ENCODE results near the gene GRHPR.
A peak's percentile ranks its signal among the peaks of the same experiment; 100 is the strongest.
"Not testable (repeated sequence)": the region's sequence is repeated elsewhere in the genome, so short reads cannot be mapped to it uniquely, and the experiment has no call there.

GRHPR gene

DNA sequence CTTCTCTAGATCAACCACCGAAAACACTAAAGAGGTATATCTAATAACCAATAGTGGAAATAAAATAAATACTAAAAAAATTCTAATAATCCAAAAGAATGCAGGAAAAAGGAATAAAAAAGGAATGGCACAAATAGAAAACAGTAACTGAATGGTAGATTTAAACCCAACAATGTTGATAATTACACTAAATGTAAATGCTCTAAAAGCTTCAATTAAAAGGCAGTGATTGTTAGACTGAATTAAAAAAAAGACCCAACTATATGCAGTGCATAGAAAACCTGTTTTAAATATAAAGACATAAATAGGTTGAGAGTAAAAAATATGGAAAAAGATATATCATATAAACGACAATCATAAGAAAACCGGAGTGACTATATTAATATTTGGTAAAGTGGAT is 51.9 kb downstream of the GRHPR start:
- TF ChIP-seq, protein P1, sequence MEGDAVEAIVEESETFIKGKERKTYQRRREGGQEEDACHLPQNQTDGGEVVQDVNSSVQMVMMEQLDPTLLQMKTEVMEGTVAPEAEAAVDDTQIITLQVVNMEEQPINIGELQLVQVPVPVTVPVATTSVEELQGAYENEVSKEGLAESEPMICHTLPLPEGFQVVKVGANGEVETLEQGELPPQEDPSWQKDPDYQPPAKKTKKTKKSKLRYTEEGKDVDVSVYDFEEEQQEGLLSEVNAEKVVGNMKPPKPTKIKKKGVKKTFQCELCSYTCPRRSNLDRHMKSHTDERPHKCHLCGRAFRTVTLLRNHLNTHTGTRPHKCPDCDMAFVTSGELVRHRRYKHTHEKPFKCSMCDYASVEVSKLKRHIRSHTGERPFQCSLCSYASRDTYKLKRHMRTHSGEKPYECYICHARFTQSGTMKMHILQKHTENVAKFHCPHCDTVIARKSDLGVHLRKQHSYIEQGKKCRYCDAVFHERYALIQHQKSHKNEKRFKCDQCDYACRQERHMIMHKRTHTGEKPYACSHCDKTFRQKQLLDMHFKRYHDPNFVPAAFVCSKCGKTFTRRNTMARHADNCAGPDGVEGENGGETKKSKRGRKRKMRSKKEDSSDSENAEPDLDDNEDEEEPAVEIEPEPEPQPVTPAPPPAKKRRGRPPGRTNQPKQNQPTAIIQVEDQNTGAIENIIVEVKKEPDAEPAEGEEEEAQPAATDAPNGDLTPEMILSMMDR (IDR thresholded peaks at IDR 0.05; ENCODE audit: low read depth, low read length): no peak
- DNase-seq (ENCODE audit: extremely low read depth, low read depth): no peak

GRCh38 chr9:37476930-37477329 is 54.4 kb downstream of the GRHPR start:
- no peak for DNase-seq (ENCODE audit: extremely low read depth, low read depth)
- TF ChIP-seq, protein P1 (IDR thresholded peaks at IDR 0.05; ENCODE audit: low read depth, low read length): no peak

DNA sequence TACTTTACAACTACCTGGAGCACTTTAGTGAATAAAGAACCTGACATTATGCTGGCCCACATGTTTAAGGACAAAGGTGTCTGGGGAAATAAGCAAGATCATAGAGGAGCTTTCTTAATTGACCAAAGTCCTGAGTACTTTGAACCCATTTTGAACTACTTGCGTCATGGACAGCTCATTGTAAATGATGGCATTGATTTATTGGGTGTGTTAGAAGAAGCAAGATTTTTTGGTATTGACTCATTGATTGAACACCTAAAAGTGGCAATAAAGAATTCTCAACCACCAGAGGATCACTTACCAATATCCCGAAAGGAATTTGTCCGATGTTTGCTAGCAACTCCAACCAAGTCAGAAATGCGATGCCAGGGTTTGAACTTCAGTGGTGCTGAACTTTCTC is 54.9 kb downstream of the GRHPR start:
- not testable (repeated sequence) for DNase-seq (ENCODE audit: extremely low read depth, low read depth)

DNA sequence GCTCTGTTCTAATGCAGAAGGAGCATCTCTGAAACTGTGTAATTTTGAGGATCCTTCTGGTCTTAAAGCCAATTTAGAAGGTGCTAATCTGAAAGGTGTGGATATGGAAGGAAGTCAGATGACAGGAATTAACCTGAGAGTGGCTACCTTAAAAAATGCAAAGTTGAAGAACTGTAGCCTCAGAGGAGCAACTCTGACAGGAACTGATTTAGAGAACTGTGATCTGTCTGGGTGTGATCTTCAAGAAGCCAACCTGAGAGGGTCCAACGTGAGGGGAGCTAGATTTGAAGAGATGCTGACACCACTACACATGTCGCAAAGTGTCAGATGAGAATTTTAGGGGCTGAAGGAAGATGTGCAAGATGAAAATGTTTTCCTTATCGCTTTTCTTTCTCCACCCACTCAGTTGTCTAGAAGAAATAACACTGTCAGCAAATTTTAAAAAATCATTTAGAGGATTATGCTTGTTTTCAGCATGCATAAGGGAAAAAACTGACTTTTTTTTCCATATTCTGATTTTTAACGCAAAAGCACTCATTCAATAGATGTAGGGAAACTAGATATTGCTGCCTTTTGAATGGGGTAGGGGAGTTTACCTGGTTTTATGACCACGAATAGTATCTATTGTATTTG is 55.6 kb downstream of the GRHPR start:
- not testable (repeated sequence) for DNase-seq (ENCODE audit: extremely low read depth, low read depth)

DNA sequence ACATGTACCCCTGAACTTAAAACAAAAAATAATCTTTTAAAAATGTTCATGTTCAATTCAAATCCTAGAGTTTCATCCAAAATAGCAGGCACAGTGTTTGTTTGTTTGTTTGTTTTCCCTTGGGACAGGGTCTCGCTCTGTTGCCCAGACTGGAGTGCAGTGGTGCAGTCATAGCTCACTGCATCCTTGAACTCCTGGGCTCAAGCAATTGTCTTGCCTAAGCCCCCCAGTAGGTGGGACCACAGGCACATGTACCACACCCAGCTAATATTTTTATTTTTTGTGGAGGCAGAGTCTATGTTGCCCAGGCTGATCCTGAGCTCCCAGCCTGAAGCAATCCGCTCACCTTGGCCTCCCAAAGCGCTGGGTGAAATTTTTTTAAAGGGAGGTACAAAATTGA is 58.3 kb downstream of the GRHPR start:
- TF ChIP-seq, protein P1 (IDR thresholded peaks at IDR 0.05; ENCODE audit: low read depth, low read length): no peak
- no peak for DNase-seq (ENCODE audit: extremely low read depth, low read depth)

DNA sequence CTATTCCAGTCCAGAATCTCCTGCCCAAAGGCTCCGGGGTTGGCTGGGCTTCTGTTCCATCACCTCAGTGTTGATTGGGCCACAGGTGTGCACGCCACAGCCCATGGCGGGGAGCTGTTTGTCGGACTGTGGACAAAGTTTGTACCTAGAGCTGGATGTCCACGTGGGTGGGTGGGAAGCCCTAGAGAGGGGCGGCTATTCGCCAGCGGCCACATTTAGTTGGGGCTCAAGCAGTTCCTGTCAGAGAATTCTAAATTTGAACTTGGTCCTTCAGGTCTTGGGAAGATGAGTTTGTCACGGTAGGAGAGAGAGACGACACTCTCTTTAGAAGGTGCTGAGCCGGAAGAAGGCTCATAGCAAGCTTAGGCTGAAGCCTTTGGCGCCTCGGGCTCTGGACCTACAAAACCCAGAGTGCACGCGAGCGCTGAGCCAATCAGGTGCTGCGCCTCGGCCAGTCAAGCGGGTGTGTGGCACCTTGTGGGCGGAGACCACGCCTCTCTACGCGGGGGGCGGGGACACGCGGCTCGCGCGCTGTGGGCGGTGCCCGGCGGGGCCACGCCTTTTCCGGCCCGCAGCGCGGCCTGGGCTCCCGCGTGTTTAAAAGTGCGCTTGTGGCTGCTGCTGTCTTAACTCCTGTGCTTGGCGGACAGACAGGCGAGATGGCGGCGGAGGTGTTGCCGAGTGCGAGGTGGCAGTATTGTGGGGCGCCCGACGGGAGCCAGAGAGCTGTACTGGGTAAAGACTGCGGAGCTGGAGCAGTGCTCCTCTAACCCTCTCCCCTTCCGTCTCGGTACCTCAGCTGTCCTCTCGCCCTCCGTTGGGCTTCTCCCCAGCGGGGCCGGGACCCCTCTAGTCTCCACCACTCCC is 63.1 kb downstream of the GRHPR start, which contains the start of gene POLR1E:
POLR1E (plus strand) TSS at position 560 of the 867 bp plus-strand sequence; CDS start at position 660, 100 bp downstream.
- peak; percentile 67 for DNase-seq (ENCODE audit: extremely low read depth, low read depth)
- TF ChIP-seq, protein P1 (IDR thresholded peaks at IDR 0.05; ENCODE audit: low read depth, low read length): no peak

GRCh38 chr9:37486256-37486615 is 63.7 kb downstream of the GRHPR start:
- TF ChIP-seq, protein P1 (IDR thresholded peaks at IDR 0.05; ENCODE audit: low read depth, low read length): no peak
- DNase-seq (ENCODE audit: extremely low read depth, low read depth): no peak
